ENCODE measurements around the gene LARGE1.

The LARGE1 gene

GRCh38 chr22:33854724-33855123 is 65.6 kb downstream of the LARGE1 start:
- DNase-seq (ENCODE audit: low read depth, low spot score) = no peak

- no peak for DNase-seq (ENCODE audit: low read depth, low spot score)
Measured at GRCh38 chr22:33853200-33854097, 66.8 kb downstream of the LARGE1 start.

GRCh38 chr22:33851821-33852384 is 68.4 kb downstream of the LARGE1 start:
- no peak for DNase-seq (ENCODE audit: low read depth, low spot score)

- DNase-seq (ENCODE audit: low read depth, low spot score) = no peak
Measured at GRCh38 chr22:33851240-33851639, 69.0 kb downstream of the LARGE1 start.

- DNase-seq (ENCODE audit: low read depth, low spot score) = peak; percentile 85
Measured at GRCh38 chr22:33850724-33851123, 69.6 kb downstream of the LARGE1 start.

- DNase-seq (ENCODE audit: low read depth, low spot score) = no peak
Measured at GRCh38 chr22:33850193-33850592, 70.1 kb downstream of the LARGE1 start.

GRCh38 chr22:33848251-33848650 is 72.0 kb downstream of the LARGE1 start:
- DNase-seq (ENCODE audit: low read depth, low spot score) = no peak

GRCh38 chr22:33844273-33844672 is 76.0 kb downstream of the LARGE1 start:
- DNase-seq (ENCODE audit: low read depth, low spot score) = no peak

- DNase-seq (ENCODE audit: low read depth, low spot score) = no peak
Measured at GRCh38 chr22:33842421-33843094, 77.7 kb downstream of the LARGE1 start.

GRCh38 chr22:33842006-33842354 is 78.3 kb downstream of the LARGE1 start:
- DNase-seq (ENCODE audit: low read depth, low spot score) = no peak

- DNase-seq (ENCODE audit: low read depth, low spot score) = no peak
Measured at GRCh38 chr22:33841281-33842005, 78.8 kb downstream of the LARGE1 start.

- DNase-seq (ENCODE audit: low read depth, low spot score) = no peak
Measured at GRCh38 chr22:33838644-33839043, 81.6 kb downstream of the LARGE1 start.

- DNase-seq (ENCODE audit: low read depth, low spot score) = no peak
Measured at GRCh38 chr22:33837826-33838225, 82.5 kb downstream of the LARGE1 start.

GRCh38 chr22:33835265-33835664 is 85.0 kb downstream of the LARGE1 start:
- DNase-seq (ENCODE audit: low read depth, low spot score) = no peak

- no peak for DNase-seq (ENCODE audit: low read depth, low spot score)
Measured at GRCh38 chr22:33832558-33833151, 87.6 kb downstream of the LARGE1 start.

- DNase-seq (ENCODE audit: low read depth, low spot score) = no peak
Measured at GRCh38 chr22:33831651-33832050, 88.6 kb downstream of the LARGE1 start.

- DNase-seq (ENCODE audit: low read depth, low spot score) = no peak
Measured at GRCh38 chr22:33831207-33831606, 89.1 kb downstream of the LARGE1 start.

GRCh38 chr22:33829546-33830280 is 90.6 kb downstream of the LARGE1 start:
- DNase-seq (ENCODE audit: low read depth, low spot score) = no peak

GRCh38 chr22:33828302-33828701 is 92.0 kb downstream of the LARGE1 start:
- DNase-seq (ENCODE audit: low read depth, low spot score) = no peak

- no peak for DNase-seq (ENCODE audit: low read depth, low spot score)
Measured at GRCh38 chr22:33825761-33826160, 94.5 kb downstream of the LARGE1 start.

- DNase-seq (ENCODE audit: low read depth, low spot score) = no peak
Measured at GRCh38 chr22:33823552-33823951, 96.7 kb downstream of the LARGE1 start.
